GM23248 (cell line): ENCODE results near the gene CDKAL1.

Experiments used
- EZH2 ChIP-seq: fragments of 200-600 bp; sonication (generic); IDR thresholded peaks from 2 replicates; pipeline ENCODE4 v1.6.1; 2018; ENCODE audit warnings: antibody characterized with exemption, mild to moderate bottlenecking; ENCODE audit not compliant: insufficient read depth, poor library complexity, severe bottlenecking
- EZH2phosphoT487 ChIP-seq: fragments of 200-600 bp; sonication (generic); IDR thresholded peaks from 2 replicates; pipeline ENCODE4 v1.6.1; 2018; ENCODE audit warnings: antibody characterized with exemption, moderate library complexity, mild to moderate bottlenecking, low read depth; ENCODE audit not compliant: insufficient read depth

DNA sequence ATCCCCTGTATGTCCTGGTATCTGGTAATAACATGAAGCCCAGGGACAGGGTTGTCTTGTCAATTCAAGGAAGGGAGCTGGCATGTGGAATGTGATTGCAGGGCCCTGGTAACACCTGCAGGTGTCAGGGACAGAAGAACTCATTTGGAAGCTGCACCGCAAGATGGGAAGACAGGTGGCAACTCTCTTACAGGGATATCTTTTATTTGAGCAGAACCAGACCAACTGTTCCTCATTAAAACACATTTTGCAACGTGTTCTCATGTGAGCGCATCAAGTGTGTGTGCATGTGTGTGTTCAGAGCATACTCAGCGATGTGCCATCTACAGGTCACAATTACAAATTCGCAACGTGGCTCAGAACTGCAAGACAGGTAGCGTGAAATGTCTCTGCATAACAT is 688.4 kb downstream of the CDKAL1 start:
- TF ChIP-seq EZH2: no peak
- TF ChIP-seq EZH2phosphoT487: no peak
